ENCODE data around the gene ZNHIT2.

ZNHIT2 gene

GRCh38 chr11:65072631-65072966 lies 44.9 kb downstream of the ZNHIT2 start:
- no peak for DNase-seq (ENCODE audit: low read depth in 2 of 2)

GRCh38 chr11:65071907-65072630 lies 45.4 kb downstream of the ZNHIT2 start:
- no peak for DNase-seq (ENCODE audit: low read depth in 2 of 2)

- DNase-seq (ENCODE audit: low read depth in 2 of 2), result no peak
These were observed 48.3 kb downstream of the ZNHIT2 start for GRCh38 chr11:65069217-65069616.

GRCh38 chr11:65067446-65067845 lies 50.1 kb downstream of the ZNHIT2 start:
- DNase-seq (ENCODE audit: low read depth in 2 of 2), result no peak

DNA sequence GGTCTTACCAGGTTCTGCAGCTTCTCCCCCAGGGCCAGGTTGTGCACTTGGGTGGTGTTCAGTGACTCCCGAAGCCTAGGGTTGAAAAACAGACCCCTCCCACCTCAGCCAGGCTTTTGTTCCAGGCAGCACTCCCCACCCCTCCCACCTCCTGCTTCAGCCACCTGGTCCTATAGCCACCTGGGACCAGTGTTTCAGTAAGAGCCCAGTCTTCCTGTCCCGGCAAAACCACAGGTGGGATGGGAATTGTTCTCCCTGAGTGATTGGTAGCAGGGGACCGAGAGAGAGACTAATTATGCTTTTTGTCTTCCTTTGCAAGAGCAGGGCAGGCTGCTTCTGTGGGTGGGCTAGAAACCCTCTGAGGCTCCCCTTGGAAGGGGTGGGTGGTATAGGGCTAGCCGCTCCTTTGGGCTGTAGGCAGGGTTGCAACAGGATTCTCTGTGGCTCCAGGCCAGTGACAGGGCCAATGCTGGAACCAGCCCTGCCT lies 50.7 kb downstream of the ZNHIT2 start:
- DNase-seq (ENCODE audit: low read depth in 2 of 2), result no peak

Measured in stimulated activated CD4-positive, alpha-beta T cell treated with anti-CD3 and anti-CD28 coated beads, Interleukin-12 subunit alpha, Interleukin-12 subunit beta, amount 100 ng/mL, for 24 hours (primary cell).